H1 (cell line): ENCODE measurements around the gene NOP16. TPM values are rescaled to one million over a fixed set of nuclear protein-coding genes. Genes with fewer than 3 reads are reported as not detected.

Source experiments
- CTCF ChIA-PET: fragments of 300-600 bp; sonication (Branson Sonifier 250); formaldehyde crosslinking; loops from one replicate; lab custom pipeline; 2021; ENCODE audit not compliant: partially characterized antibody; lab: Charles Lee
- POLR2A ChIA-PET: fragments of 300-600 bp; sonication (Branson Sonifier 250); formaldehyde crosslinking; loops from one replicate; lab custom pipeline; 2021; ENCODE audit warnings: inconsistent platforms; ENCODE audit not compliant: partially characterized antibody; lab: Charles Lee
- DNase-seq, 2 experiments: peaks; one replicate each; pipeline versions ENCODE4 v3.0.0 to v3.0.0-alpha.2; 2010 to 2022; ENCODE audit warnings: low spot score in 2 of 2, low read depth in 1 of 2, mixed read lengths in 1 of 2
- FAIRE-seq: peaks from 2 replicates; lab custom pipeline; 2011; peaks lifted over from hg19 to GRCh38; lab: Jason Lieb, UNC
- H2AFZ ChIP-seq: 2 replicates; pipeline ENCODE4 v1.8.1; 2012; ENCODE audit warnings: low read length, inconsistent platforms
- H2AK5ac ChIP-seq: 2 replicates; pipeline ENCODE4 v1.6.1; 2013; ENCODE audit warnings: low read depth, low read length
- H2BK120ac ChIP-seq: replicated peaks from 2 replicates; pipeline ENCODE3; 2013; ENCODE audit warnings: low read depth, low read length, inconsistent platforms
- H2BK12ac ChIP-seq: 2 replicates; pipeline ENCODE4 v1.6.1; 2013; ENCODE audit warnings: low read depth, low read length
- H2BK15ac ChIP-seq: 2 replicates; pipeline ENCODE4 v1.6.1; 2013; ENCODE audit warnings: low read length
- H2BK20ac ChIP-seq: 2 replicates; pipeline ENCODE4 v1.6.1; 2013; ENCODE audit warnings: low read length
- H2BK5ac ChIP-seq: 2 replicates; pipeline ENCODE4 v1.6.1; 2013; ENCODE audit warnings: low read depth, low read length
- H3K14ac ChIP-seq: 2 replicates; pipeline ENCODE4 v1.6.1; 2013; ENCODE audit warnings: inconsistent platforms; ENCODE audit not compliant: insufficient read length
- H3K18ac ChIP-seq: 2 replicates; pipeline ENCODE4 v1.6.1; 2013; ENCODE audit warnings: low read length; ENCODE audit errors: extremely low read depth
- H3K23ac ChIP-seq: 2 replicates; pipeline ENCODE4 v1.6.1; 2013; ENCODE audit warnings: inconsistent platforms; ENCODE audit not compliant: insufficient read length
- H3K23me2 ChIP-seq: 2 replicates; pipeline ENCODE4 v1.6.1; 2013; ENCODE audit warnings: low read depth, low read length
- H3K27ac ChIP-seq: 2 replicates; pipeline ENCODE4 v1.6.1; 2011; ENCODE audit warnings: low read depth, low read length, inconsistent platforms
- H3K27me3 ChIP-seq, 4 experiments: replicated peaks in 1 of 4; 1 replicate in 1 of 4; 2 replicates in 3 of 4; pipeline versions ENCODE4 v1.6.1 to v1.8.1; 2011 to 2013; ENCODE audit warnings: low read length in 3 of 4, mild to moderate bottlenecking in 3 of 4, inconsistent platforms in 2 of 4, mixed read lengths in 2 of 4, moderate library complexity in 1 of 4; ENCODE audit not compliant: control insufficient read depth in 3 of 4, insufficient read depth in 3 of 4; ENCODE audit errors: extremely low read depth in 1 of 4
- H3K36me3 ChIP-seq, 4 experiments: 2 replicates each; pipeline versions ENCODE4 v1.6.1 to v1.8.1; 2011 to 2013; ENCODE audit warnings: mild to moderate bottlenecking in 4 of 4, low read length in 3 of 4, moderate library complexity in 2 of 4, control low read depth in 1 of 4, inconsistent platforms in 1 of 4; ENCODE audit not compliant: insufficient read depth in 4 of 4, control insufficient read depth in 2 of 4
- H3K4ac ChIP-seq: replicated peaks from 2 replicates; pipeline ENCODE3; 2013; ENCODE audit warnings: low read length, low read depth, mixed read lengths, inconsistent platforms; ENCODE audit not compliant: insufficient read length
- H3K4me1 ChIP-seq, 4 experiments: replicated peaks in 1 of 4; 1 replicate in 1 of 4; 2 replicates in 3 of 4; pipeline versions ENCODE4 v1.6.1 to v1.8.1; 2011 to 2013; ENCODE audit warnings: low read length in 3 of 4, inconsistent platforms in 2 of 4, mixed read lengths in 1 of 4; ENCODE audit not compliant: insufficient read depth in 4 of 4, control insufficient read depth in 3 of 4
- H3K4me2 ChIP-seq, 2 experiments: 2 replicates each; pipeline versions ENCODE4 v1.6.1 to v1.8.1; 2011 to 2013; ENCODE audit warnings: low read depth in 2 of 2, low read length in 2 of 2, control low read depth in 1 of 2, inconsistent platforms in 1 of 2, mild to moderate bottlenecking in 1 of 2; ENCODE audit not compliant: insufficient read depth in 1 of 2
- H3K4me3 ChIP-seq, 4 experiments: fragments of 200-600, 300-600 bp in 1 of 4; sonication (generic), shearing (Covaris generic), sonication (Bioruptor Twin) in 1 of 4; 2 replicates each; pipeline versions ENCODE4 v1.5.1 to v1.8.1; 2011 to 2016; ENCODE audit warnings: low read length in 4 of 4, low read depth in 3 of 4, control low read depth in 2 of 4, inconsistent platforms in 2 of 4, mild to moderate bottlenecking in 2 of 4, mixed read lengths in 1 of 4, moderate library complexity in 1 of 4; ENCODE audit not compliant: insufficient read depth in 2 of 4; ENCODE audit errors: extremely low read depth in 1 of 4
- H3K56ac ChIP-seq: replicated peaks from 2 replicates; pipeline ENCODE3; 2013; ENCODE audit warnings: low read depth, mild to moderate bottlenecking, mixed read lengths, low read length, inconsistent platforms; ENCODE audit not compliant: insufficient read length
- H3K79me1 ChIP-seq: 2 replicates; pipeline ENCODE4 v1.6.1; 2013; ENCODE audit warnings: low read depth, low read length, control low read depth
- H3K79me2 ChIP-seq, 2 experiments: 2 replicates each; pipeline versions ENCODE4 v1.6.1 to v1.8.1; 2012 to 2013; ENCODE audit warnings: low read length in 2 of 2, mild to moderate bottlenecking in 2 of 2, inconsistent platforms in 1 of 2; ENCODE audit not compliant: insufficient read depth in 2 of 2, control insufficient read depth in 1 of 2
- H3K9ac ChIP-seq, 4 experiments: replicated peaks in 1 of 4; 1 replicate in 1 of 4; 2 replicates in 3 of 4; pipeline versions ENCODE4 v1.6.1 to v1.8.1; 2011 to 2013; ENCODE audit warnings: low read depth in 3 of 4, low read length in 3 of 4, control low read depth in 2 of 4, mild to moderate bottlenecking in 2 of 4, moderate library complexity in 2 of 4, inconsistent platforms in 1 of 4; ENCODE audit errors: extremely low read depth in 1 of 4
- H3K9me3 ChIP-seq, 2 experiments: 2 replicates each; pipeline versions ENCODE4 v1.6.1 to v1.8.1; 2012 to 2013; ENCODE audit warnings: mild to moderate bottlenecking in 2 of 2, moderate library complexity in 2 of 2, control low read depth in 1 of 2, inconsistent platforms in 1 of 2, low read depth in 1 of 2, low read length in 1 of 2, mixed read lengths in 1 of 2; ENCODE audit not compliant: insufficient read depth in 2 of 2
- H4K20me1 ChIP-seq, 2 experiments: replicated peaks in 1 of 2; 2 replicates each; pipeline versions ENCODE3 to v1.8.1; 2011 to 2013; ENCODE audit warnings: inconsistent platforms in 2 of 2, low read length in 2 of 2, mild to moderate bottlenecking in 1 of 2; ENCODE audit not compliant: insufficient read depth in 2 of 2, control insufficient read depth in 1 of 2
- H4K5ac ChIP-seq: 2 replicates; pipeline ENCODE4 v1.6.1; 2013; ENCODE audit warnings: low read length, low read depth, mixed read lengths, inconsistent platforms; ENCODE audit not compliant: insufficient read length
- H4K8ac ChIP-seq: 2 replicates; pipeline ENCODE4 v1.8.0; 2013; ENCODE audit warnings: mild to moderate bottlenecking, moderate library complexity, low read length, inconsistent platforms; ENCODE audit not compliant: insufficient read depth; ENCODE audit errors: extremely low read depth
- H4K91ac ChIP-seq: replicated peaks from 2 replicates; pipeline ENCODE3; 2013; ENCODE audit warnings: low read length, mixed read lengths, inconsistent platforms; ENCODE audit not compliant: insufficient read length
- CEBPB ChIP-seq: IDR thresholded peaks from 2 replicates; pipeline ENCODE4 v1.6.1; 2012; ENCODE audit warnings: low read depth, low read length
- CHD1 ChIP-seq: IDR thresholded peaks from 2 replicates; pipeline ENCODE4 v1.6.1; 2012; ENCODE audit warnings: low read depth, low read length, improper control_type of control experiment
- E2F6 ChIP-seq: IDR thresholded peaks from 2 replicates; pipeline ENCODE4 v1.6.1; 2012; ENCODE audit warnings: inconsistent platforms
- EZH2 ChIP-seq: fragments of 200-600 bp; sonication (generic); IDR thresholded peaks from 2 replicates; pipeline ENCODE4 v1.7.1; 2012; ENCODE audit warnings: low read depth, mild to moderate bottlenecking, moderate library complexity, low read length, inconsistent platforms; ENCODE audit not compliant: severe bottlenecking
- GTF2F1 ChIP-seq: IDR thresholded peaks from 2 replicates; pipeline ENCODE4 v1.6.1; 2012; ENCODE audit warnings: low read depth, low read length, improper control_type of control experiment, borderline replicate concordance
- HDAC6 ChIP-seq: IDR thresholded peaks from one replicate; pipeline ENCODE4 v1.7.1; 2012; ENCODE audit warnings: low read depth, mild to moderate bottlenecking, inconsistent platforms, low read length, moderate library complexity
- JUND ChIP-seq: IDR thresholded peaks from 2 replicates; pipeline ENCODE4 v1.6.1; 2011; ENCODE audit warnings: mild to moderate bottlenecking, improper control_type of control experiment, low read length
- TCF12 ChIP-seq: IDR thresholded peaks from 2 replicates; pipeline ENCODE4 v1.6.1; 2011; ENCODE audit warnings: low read depth, mild to moderate bottlenecking, low read length
- WGBS, 2 experiments: shearing (Covaris generic) in 1 of 2; methylation state at CpG; one replicate each; pipeline versions ENCODE4 v1.1.6 to v1.1.7; 2013 to 2015; ENCODE audit warnings: low lambda C conversion rate in 2 of 2, mixed read lengths in 2 of 2, inconsistent platforms in 1 of 2, low coverage in 1 of 2, missing lambda C conversion rate in 1 of 2; ENCODE audit not compliant: insufficient replicate concordance in 2 of 2, insufficient coverage in 1 of 2, insufficient read length in 1 of 2; ENCODE audit errors: extremely low coverage in 1 of 2, missing lambda C conversion rate in 1 of 2; 5-methylcytosine and 5-hydroxymethylcytosine counted together
- polyA plus RNA-seq, 7 experiments: library from polyadenylated mRNA; depleted of rRNA in 3 of 7; stranded (reverse) in 5 of 7; unstranded in 2 of 7; fragments of >200 nt in 5 of 7; fragments of 200-250 nt in 2 of 7; gene quantifications; 1 replicate in 5 of 7; 2 replicates in 1 of 7; 4 replicates in 1 of 7; pipeline versions ENCODE4 v1.2.1 to v1.2.3, GENCODE V29; 2011 to 2013; ENCODE audit warnings: missing spikeins in 2 of 7, mixed read lengths in 2 of 7
- total RNA-seq: library from RNA; stranded (reverse); fragmentation: NEBNext Ultra II Directional; extraction: Animal tissue kit (Norgen Biotek cat#: 25700); gene quantifications from 2 replicates; pipeline ENCODE4 v1.2.1, GENCODE V29; 2021

NOP16 gene
- total and polyA plus RNA-seq, 2 of the 8 experiments (the other 6 are each of a cell fraction or from before 2014, with no cell fraction given): 46.9 to 65.2 TPM

GRCh38 chr5:176362233-176362490, 26.2 kb downstream of the NOP16 start:
- no peak overlapping the region for H4K91ac ChIP-seq
- H3K4me1 ChIP-seq: peaks cover 0 to 5% (median 3%) of the 10 kb centered on the region in 4 experiments; a peak in 4 of 7 replicates
- H3K36me3 ChIP-seq: peaks cover 0 to 17% (median under 1%) of the 10 kb centered on the region in 4 experiments; a peak in 2 of 8 replicates
- H3K23ac ChIP-seq: no peak overlapping the region
- no peak overlapping the region for H3K14ac ChIP-seq
- peaks cover 5% of the 10 kb centered on the region; the same call in 1 of the 2 replicates for H3K79me1 ChIP-seq
- H4K8ac ChIP-seq: no peak overlapping the region
- H3K23me2 ChIP-seq: peaks cover 19% of the 10 kb centered on the region
- no peak for FAIRE-seq
- H3K4ac ChIP-seq: no peak overlapping the region
- peak overlapping the region; percentile 79 to 95 (median 92); a peak in 6 of 8 replicates for H3K4me3 ChIP-seq
- H2BK5ac ChIP-seq: no peak overlapping the region
- H2BK12ac ChIP-seq: no peak overlapping the region
- no peak overlapping the region for H4K5ac ChIP-seq
- peak overlapping the region; percentile 54; the same call in 1 of the 2 replicates for H2AFZ ChIP-seq
- H2BK120ac ChIP-seq: no peak overlapping the region
- ChIA-PET POLR2A (interaction anchor here (0.7 to 3.6 kb wide), 15 partner anchors 10 to 217 kb away, joined by 3 to 30 read pairs (median 3); partner anchors contain the start of genes HIGD2A, NOP16 and RNF44), CTCF (interaction anchor here (2.0 kb wide), 1 partner anchor 44 kb away, joined by 9 read pairs; no protein-coding TSS in a partner anchor)
- H2BK15ac ChIP-seq: no peak overlapping the region
- no peak overlapping the region for H3K56ac ChIP-seq
- no peak overlapping the region for H2AK5ac ChIP-seq
- H3K27ac ChIP-seq: no peak overlapping the region
- H3K9ac ChIP-seq: peak overlapping the region in 1 of 4 experiments; percentile 95; a peak in 1 of 7 replicates
- peak overlapping the region; percentile 68 to 79 for H3K4me2 ChIP-seq
- H3K27me3 ChIP-seq: peaks cover 7 to 40% (median 31%) of the 10 kb centered on the region in 4 experiments
- H3K9me3 ChIP-seq: no peaks in the 10 kb centered on the region
- no peak for DNase-seq
- TF ChIP-seq JUND (no peak), HDAC6 (no peak), EZH2 (no peak), E2F6 (no peak), GTF2F1 (no peak), TCF12 (no peak), CHD1 (no peak), CEBPB (no peak)
- WGBS, 2 experiments: 46% methylated on average over 8 of the region's 8 CpGs; no CpG with 5 or more reads in 1 of the 2 experiments
- peaks cover 0 to 6% of the 10 kb centered on the region in 2 experiments for H4K20me1 ChIP-seq
- peaks cover 5 to 28% of the 10 kb centered on the region in 2 experiments; a peak in 3 of 4 replicates for H3K79me2 ChIP-seq
- H3K18ac ChIP-seq: no peak overlapping the region
- H2BK20ac ChIP-seq: no peak overlapping the region
